Mesothelial cell of epicardium (in vitro differentiated cells): ENCODE results near the gene COL15A1. TPM values are rescaled to one million over a fixed set of nuclear protein-coding genes. Genes with fewer than 3 reads are reported as not detected.
A peak's percentile ranks its signal among the peaks of the same experiment; 100 is the strongest.

ENCODE experiments used
- DNase-seq, 2 experiments: peaks; one replicate each; pipeline ENCODE4 v3.0.0; 2021; ENCODE audit warnings: low spot score in 2 of 2; ENCODE audit not compliant: unreplicated experiment in 2 of 2
- H3K27ac Mint-ChIP-seq: 2 replicates; pipeline ENCODE4 v1.8.0; 2021; ENCODE audit warnings: mixed read lengths
- H3K27me3 Mint-ChIP-seq: 2 replicates; pipeline ENCODE4 v1.8.0; 2021; ENCODE audit warnings: low read depth, mixed read lengths
- H3K36me3 Mint-ChIP-seq: 2 replicates; pipeline ENCODE4 v1.8.0; 2021; ENCODE audit warnings: mixed read lengths
- H3K4me1 Mint-ChIP-seq: 2 replicates; pipeline ENCODE4 v1.8.0; 2021; ENCODE audit warnings: mixed read lengths
- H3K4me3 Mint-ChIP-seq: 2 replicates; pipeline ENCODE4 v1.8.0; 2021; ENCODE audit warnings: mild to moderate bottlenecking, moderate library complexity, mixed read lengths
- H3K9me3 Mint-ChIP-seq: 2 replicates; pipeline ENCODE4 v1.8.0; 2021; ENCODE audit warnings: mixed read lengths
- CTCF ChIP-seq: fragments of 200-600 bp; sonication (generic); IDR thresholded peaks from one replicate; pipeline ENCODE4 v1.5.0; 2021; ENCODE audit warnings: antibody characterized with exemption; ENCODE audit not compliant: unreplicated experiment
- total RNA-seq: library from RNA; stranded (reverse); gene quantifications from 3 replicates; pipeline ENCODE4 v1.2.1, GENCODE V29; 2021

COL15A1 gene
- total RNA-seq, 1 donor from 2014 or later: 50.1 TPM

DNA sequence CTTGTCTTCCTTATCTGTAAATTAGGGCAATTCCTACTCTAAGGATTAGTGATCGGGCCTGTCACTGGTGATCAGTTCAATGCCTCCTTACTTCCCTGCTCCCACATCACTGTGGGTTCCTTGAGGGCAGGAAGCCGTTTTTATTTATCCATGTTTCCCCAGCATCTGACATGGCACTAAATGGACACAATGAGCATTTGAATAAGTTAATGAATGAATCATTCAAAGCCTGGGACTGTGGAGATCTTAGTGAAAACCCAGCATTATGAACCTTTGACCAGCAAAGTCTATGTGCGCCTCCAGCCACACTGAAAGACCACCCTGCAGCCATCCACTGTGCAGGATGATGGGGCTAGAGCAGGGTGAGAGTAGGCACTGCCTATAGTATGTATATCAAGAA lies 11.6 kb downstream of the COL15A1 start:
- peaks cover 11% of the 10 kb centered on the region for H3K4me1 Mint-ChIP-seq
- no peak for TF ChIP-seq CTCF
- H3K27ac Mint-ChIP-seq: no peak overlapping the region
- no peak overlapping the region for H3K4me3 Mint-ChIP-seq
- peaks cover 2% of the 10 kb centered on the region for H3K36me3 Mint-ChIP-seq
- peaks cover 18% of the 10 kb centered on the region for H3K9me3 Mint-ChIP-seq
- DNase-seq: no peak
- H3K27me3 Mint-ChIP-seq: peaks cover 32% of the 10 kb centered on the region

DNA sequence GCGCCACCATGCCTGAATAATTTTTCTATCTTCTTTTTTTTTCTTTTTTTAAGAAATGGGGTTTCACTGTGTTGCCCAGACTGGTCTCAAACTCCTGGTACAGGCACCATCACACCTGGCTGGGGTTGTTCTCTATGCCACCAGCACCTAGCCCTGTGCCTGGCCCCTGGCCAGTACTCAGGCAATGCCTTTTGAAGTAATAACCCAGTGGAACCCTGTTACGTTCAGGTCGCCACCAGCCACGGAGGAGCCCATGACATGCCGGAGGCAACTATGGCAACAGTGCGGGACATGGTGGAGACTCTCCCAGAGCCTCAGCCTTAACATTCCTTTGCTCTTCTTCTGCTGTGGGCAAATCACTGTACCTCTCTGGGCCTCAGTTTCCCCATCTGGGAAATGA lies 14.1 kb downstream of the COL15A1 start:
- H3K27ac Mint-ChIP-seq: peak overlapping the region; percentile 82
- no peak for DNase-seq
- H3K9me3 Mint-ChIP-seq: peaks cover 17% of the 10 kb centered on the region
- no peak for TF ChIP-seq CTCF
- peaks cover 2% of the 10 kb centered on the region for H3K36me3 Mint-ChIP-seq
- H3K4me1 Mint-ChIP-seq: peaks cover 18% of the 10 kb centered on the region
- H3K4me3 Mint-ChIP-seq: no peak overlapping the region
- peaks cover 16% of the 10 kb centered on the region for H3K27me3 Mint-ChIP-seq

DNA sequence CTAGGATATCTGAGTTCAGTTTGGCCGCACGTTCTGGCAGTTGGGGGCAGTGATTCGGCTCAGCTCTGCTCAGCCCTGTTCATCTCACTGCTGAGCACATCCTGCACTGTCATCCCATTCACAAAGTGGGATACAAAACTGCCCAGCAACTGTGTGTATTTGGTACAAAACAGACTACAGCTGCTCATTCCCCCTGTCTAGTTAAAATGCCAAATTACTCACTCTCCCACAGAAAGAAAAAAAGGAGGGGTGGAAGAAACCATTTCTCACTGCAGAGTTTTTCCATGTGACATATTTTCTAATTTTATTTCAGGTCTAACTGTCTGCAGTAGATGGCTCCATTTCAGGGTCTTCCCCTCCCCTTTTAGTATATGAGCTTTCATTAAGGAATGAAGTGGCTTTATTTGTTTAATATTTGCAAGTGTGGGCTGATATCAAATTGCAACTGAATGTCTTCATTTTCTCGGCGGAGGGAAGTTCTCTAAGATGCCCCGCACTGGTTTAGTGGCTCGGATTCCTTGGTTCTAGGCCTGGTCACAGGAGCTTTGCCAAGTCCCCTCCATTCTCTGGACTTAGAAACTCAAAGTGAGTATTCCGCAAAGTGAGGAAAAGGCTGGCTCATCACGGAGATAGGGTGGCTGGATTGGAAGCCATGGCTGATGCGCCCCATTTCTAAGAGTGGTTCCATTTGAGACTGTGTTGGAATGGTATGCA lies 14.7 kb downstream of the COL15A1 start:
- DNase-seq: no peak
- Mint-ChIP-seq H3K4me1 (peaks cover 20% of the 10 kb centered on the region), H3K4me3 (no peak overlapping the region), H3K27ac (peak overlapping the region; percentile 82), H3K27me3 (peaks cover 10% of the 10 kb centered on the region), H3K9me3 (peaks cover 13% of the 10 kb centered on the region), H3K36me3 (peaks cover 2% of the 10 kb centered on the region)
- no peak for TF ChIP-seq CTCF

GRCh38 chr9:98960409-98960808 lies 16.7 kb downstream of the COL15A1 start:
- peaks cover 20% of the 10 kb centered on the region for H3K4me1 Mint-ChIP-seq
- H3K36me3 Mint-ChIP-seq: peaks cover 2% of the 10 kb centered on the region
- no peak overlapping the region for H3K4me3 Mint-ChIP-seq
- H3K9me3 Mint-ChIP-seq: peaks cover 13% of the 10 kb centered on the region
- peaks cover 3% of the 10 kb centered on the region for H3K27me3 Mint-ChIP-seq
- no peak for TF ChIP-seq CTCF
- DNase-seq: no peak
- H3K27ac Mint-ChIP-seq: no peak overlapping the region

DNA sequence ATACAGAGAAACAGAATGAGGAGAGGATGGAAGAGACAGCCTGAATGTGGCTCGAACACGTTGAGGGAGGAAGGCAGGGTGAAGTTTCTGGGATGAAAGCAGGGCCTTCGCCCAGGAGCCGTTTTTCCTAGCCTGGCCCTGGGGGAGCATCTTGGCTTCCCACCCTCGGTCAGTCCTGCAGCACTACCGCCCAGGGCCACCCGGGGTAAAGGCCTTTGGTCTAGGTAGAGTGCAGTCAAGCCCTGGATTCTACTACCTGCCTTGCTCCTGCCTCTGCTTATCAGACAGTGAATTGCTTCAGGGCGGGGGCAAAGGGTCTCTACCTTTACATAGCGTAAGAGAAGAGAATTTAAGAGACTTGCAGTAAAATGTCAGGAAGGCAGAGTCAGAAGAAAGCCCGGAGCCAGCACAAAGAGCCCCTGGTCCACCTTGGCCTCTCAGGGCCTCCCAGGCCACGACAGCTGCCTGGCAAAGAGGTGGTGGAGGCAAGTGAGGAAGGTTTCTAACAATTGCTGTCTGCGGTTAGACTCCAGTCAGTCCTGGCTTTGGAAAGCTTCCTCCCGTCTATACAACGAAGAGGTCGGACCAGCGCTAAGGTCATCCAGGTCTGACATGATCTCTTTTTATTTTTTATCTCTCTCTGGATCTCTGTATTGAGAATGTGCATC lies 17.9 kb downstream of the COL15A1 start:
- H3K36me3 Mint-ChIP-seq: peaks cover 2% of the 10 kb centered on the region
- no peak for DNase-seq
- peaks cover 20% of the 10 kb centered on the region for H3K4me1 Mint-ChIP-seq
- no peak overlapping the region for H3K4me3 Mint-ChIP-seq
- peaks cover 10% of the 10 kb centered on the region for H3K9me3 Mint-ChIP-seq
- H3K27ac Mint-ChIP-seq: no peak overlapping the region
- TF ChIP-seq CTCF: no peak
- peaks cover under 1% of the 10 kb centered on the region for H3K27me3 Mint-ChIP-seq
